CD14-positive monocyte (primary cell): ENCODE data around the gene UBAC1. TPM values are rescaled to one million over a fixed set of nuclear protein-coding genes. Genes with fewer than 3 reads are reported as not detected.
"Not testable (repeated sequence)": the region's sequence is repeated elsewhere in the genome, so short reads cannot be mapped to it uniquely, and the experiment has no call there.

ENCODE experiments used
- DNase-seq, 3 donors: peaks; one replicate each; pipeline ENCODE4 v3.0.0-alpha.2; 2011 to 2022
- H2AFZ ChIP-seq: 2 replicates; pipeline ENCODE4 v1.6.0; 2012; ENCODE audit warnings: mild to moderate bottlenecking, low read depth, low read length, inconsistent platforms; ENCODE audit not compliant: insufficient read depth, poor library complexity, severe bottlenecking
- H3K27ac ChIP-seq, 2 donors: 1 replicate in 1 of 2; 2 replicates in 1 of 2; pipeline ENCODE4 v1.5.1; 2012 to 2013; ENCODE audit warnings: low read length in 2 of 2, control low read depth in 1 of 2, inconsistent platforms in 1 of 2, low read depth in 1 of 2, mild to moderate bottlenecking in 1 of 2
- H3K27me3 ChIP-seq, 2 donors: one replicate each; pipeline versions ENCODE4 v1.6.0 to v1.6.1; 2011 to 2013; ENCODE audit warnings: low read length in 2 of 2; ENCODE audit not compliant: control insufficient read depth in 2 of 2, insufficient read depth in 2 of 2
- H3K36me3 ChIP-seq, 2 donors: replicated peaks in 1 of 2; 1 replicate in 1 of 2; 2 replicates in 1 of 2; pipeline versions ENCODE4 v1.5.1 to v1.6.1; 2012 to 2013; ENCODE audit warnings: low read length in 2 of 2, control low read depth in 1 of 2, inconsistent platforms in 1 of 2, mild to moderate bottlenecking in 1 of 2; ENCODE audit not compliant: insufficient read depth in 2 of 2, control insufficient read depth in 1 of 2
- H3K4me1 ChIP-seq, 2 donors: 1 replicate in 1 of 2; 2 replicates in 1 of 2; pipeline versions ENCODE4 v1.5.1 to v1.6.1; 2012 to 2013; ENCODE audit warnings: low read length in 2 of 2, control low read depth in 1 of 2, inconsistent platforms in 1 of 2, mild to moderate bottlenecking in 1 of 2, moderate library complexity in 1 of 2; ENCODE audit not compliant: insufficient read depth in 2 of 2, control insufficient read depth in 1 of 2
- H3K4me2 ChIP-seq: replicated peaks from 2 replicates; pipeline ENCODE3; 2012; ENCODE audit warnings: low read length, moderate library complexity, mild to moderate bottlenecking; ENCODE audit not compliant: poor library complexity, severe bottlenecking; ENCODE audit errors: extremely low read depth
- H3K4me3 ChIP-seq, 3 experiments: fragments of 200-600 bp in 1 of 3; sonication (generic) in 1 of 3; replicated peaks in 1 of 3; 1 replicate in 2 of 3; 2 replicates in 1 of 3; pipeline ENCODE4 v1.5.1; 2011 to 2013; ENCODE audit warnings: low read length in 3 of 3, mild to moderate bottlenecking in 3 of 3, control low read depth in 2 of 3, low read depth in 2 of 3, inconsistent platforms in 1 of 3, moderate library complexity in 1 of 3
- H3K79me2 ChIP-seq: 2 replicates; pipeline ENCODE4 v1.6.0; 2012; ENCODE audit warnings: mild to moderate bottlenecking, control low read depth, inconsistent platforms, low read length, moderate library complexity; ENCODE audit not compliant: insufficient read depth
- H3K9ac ChIP-seq: 2 replicates; pipeline ENCODE4 v1.6.0; 2017; ENCODE audit warnings: low read length, mild to moderate bottlenecking; ENCODE audit not compliant: insufficient read depth, poor library complexity, severe bottlenecking
- H3K9me3 ChIP-seq, 2 donors: replicated peaks in 1 of 2; 1 replicate in 1 of 2; 2 replicates in 1 of 2; pipeline versions ENCODE4 v1.5.1 to v1.6.1; 2012 to 2013; ENCODE audit warnings: low read length in 2 of 2, control low read depth in 1 of 2; ENCODE audit not compliant: control insufficient read depth in 1 of 2, insufficient read depth in 1 of 2
- H4K20me1 ChIP-seq: 2 replicates; pipeline ENCODE4 v1.6.0; 2012; ENCODE audit warnings: mild to moderate bottlenecking, low read length, control low read depth, moderate library complexity; ENCODE audit not compliant: insufficient read depth
- H3K27ac Mint-ChIP-seq, 7 donors: one replicate each; pipeline ENCODE4 v1.8.0; 2020; ENCODE audit warnings: mild to moderate bottlenecking in 7 of 7, mixed read lengths in 7 of 7, moderate library complexity in 6 of 7, inconsistent platforms in 2 of 7
- H3K27me3 Mint-ChIP-seq, 3 donors: one replicate each; pipeline ENCODE4 v1.8.0; 2021 to 2022; ENCODE audit warnings: low read depth in 3 of 3, mild to moderate bottlenecking in 3 of 3, mixed read lengths in 3 of 3, moderate library complexity in 3 of 3, inconsistent platforms in 1 of 3
- H3K36me3 Mint-ChIP-seq, 2 donors: one replicate each; pipeline ENCODE4 v1.8.0; 2020; ENCODE audit warnings: mixed read lengths in 2 of 2, inconsistent platforms in 1 of 2, mild to moderate bottlenecking in 1 of 2
- H3K4me1 Mint-ChIP-seq: one replicate; pipeline ENCODE4 v1.8.0; 2020; ENCODE audit warnings: mild to moderate bottlenecking, mixed read lengths
- H3K4me3 Mint-ChIP-seq, 2 donors: one replicate each; pipeline ENCODE4 v1.8.0; 2020; ENCODE audit warnings: mild to moderate bottlenecking in 2 of 2, mixed read lengths in 2 of 2, moderate library complexity in 1 of 2
- H3K9me3 Mint-ChIP-seq, 7 donors: one replicate each; pipeline ENCODE4 v1.8.0; 2020 to 2022; ENCODE audit warnings: mixed read lengths in 7 of 7, mild to moderate bottlenecking in 6 of 7, moderate library complexity in 6 of 7, inconsistent platforms in 2 of 7
- CTCF ChIP-seq: fragments of 200-600 bp; IDR thresholded peaks from one replicate; pipeline ENCODE4 v1.8.0; 2022; ENCODE audit warnings: antibody characterized with exemption, mild to moderate bottlenecking
- WGBS: methylation state at CpG from one replicate; pipeline ENCODE4 v1.1.5; 2013; ENCODE audit warnings: missing lambda C conversion rate; ENCODE audit not compliant: insufficient coverage; 5-methylcytosine and 5-hydroxymethylcytosine counted together
- intact Hi-C, 2 donors: fragments of 100-400 bp; cut with micrococcal nuclease; formaldehyde crosslinking; loops; one replicate each; pipeline versions ENCODE4 v1.15.0 to v1.15.1; 2023
- polyA plus RNA-seq, 3 donors: library from polyadenylated mRNA; depleted of rRNA in 1 of 3; unstranded in 2 of 3; stranded (reverse) in 1 of 3; fragments of 300-500 nt in 2 of 3; fragments of >200 nt in 1 of 3; fragmentation: Illumina TruSeq in 2 of 3; gene quantifications; 1 replicate in 2 of 3; 2 replicates in 1 of 3; pipeline ENCODE4 v1.2.3, GENCODE V29; 2012 to 2021

Gene UBAC1
- polyA plus RNA-seq, 3 donors, result 35.8 to 63.1 (median 52.5) TPM

GRCh38 chr9:135968601-135969000 is 7.4 kb upstream of the UBAC1 start:
- peak overlapping the region; percentile 5 for H3K9ac ChIP-seq

GRCh38 chr9:135968083-135968476 is 6.9 kb upstream of the UBAC1 start:
- intact Hi-C loops, result loop anchor here (5.0 to 10.0 kb wide), 3 partner anchors 77 to 103 kb away; no protein-coding TSS in a partner anchor
- no peak overlapping the region for H3K4me3 Mint-ChIP-seq

More at GRCh38 chr9:135968601-135969000, 7.4 kb upstream of the UBAC1 start:
- DNase-seq, result no peak
- Histone ChIP-seq H3K4me2 (peak overlapping the region; percentile 37), H3K9me3 (no peaks in the 10 kb centered on the region), H3K36me3 (no peaks in the 10 kb centered on the region), H2AFZ (no peak overlapping the region), H3K27ac (peak overlapping the region in 1 of 2 donors; percentile 69), H3K79me2 (no peaks in the 10 kb centered on the region), H4K20me1 (no peaks in the 10 kb centered on the region), H3K4me1 (peaks cover 37 to 42% of the 10 kb centered on the region in 2 donors), H3K27me3 (no peaks in the 10 kb centered on the region), H3K4me3 (peak overlapping the region in 1 of 3 experiments; percentile 31)
- Mint-ChIP-seq H3K4me1 (peaks cover 42% of the 10 kb centered on the region), H3K27me3 (peaks cover 1 to 5% (median 3%) of the 10 kb centered on the region in 3 donors), H3K9me3 (no peaks in the 10 kb centered on the region), H3K4me3 (peak overlapping the region in 1 of 2 donors; percentile 62), H3K36me3 (no peaks in the 10 kb centered on the region), H3K27ac (peak overlapping the region; percentile 78 to 93 (median 89))
- no peak for TF ChIP-seq CTCF
- intact Hi-C loops, result loop anchor here (5.0 to 10.0 kb wide), 3 partner anchors 76 to 104 kb away; no protein-coding TSS in a partner anchor
- 31% methylated on average over 7 of the region's 7 CpGs for WGBS

GRCh38 chr9:135966916-135967260 is 5.7 kb upstream of the UBAC1 start:
- 22% methylated on average over 12 of the region's 16 CpGs for WGBS
- H3K36me3 ChIP-seq, H3K27ac Mint-ChIP-seq, H3K4me2 ChIP-seq, H3K36me3 Mint-ChIP-seq, H3K27ac ChIP-seq, H3K9me3 ChIP-seq, H3K9me3 Mint-ChIP-seq, H3K4me3 Mint-ChIP-seq, H3K4me3 ChIP-seq, H3K27me3 ChIP-seq, H2AFZ ChIP-seq, DNase-seq, H3K79me2 ChIP-seq, H3K9ac ChIP-seq, H3K27me3 Mint-ChIP-seq, H4K20me1 ChIP-seq: not testable (repeated sequence)
- intact Hi-C loops, result loop anchor here (2.0 to 10.0 kb wide), 5 partner anchors 56 to 156 kb away; no protein-coding TSS in a partner anchor
- peaks cover 45 to 47% of the 10 kb centered on the region in 2 donors for H3K4me1 ChIP-seq
- peaks cover 50% of the 10 kb centered on the region for H3K4me1 Mint-ChIP-seq

More at GRCh38 chr9:135968083-135968476, 6.9 kb upstream of the UBAC1 start:
- H3K9me3 ChIP-seq, result no peaks in the 10 kb centered on the region
- H3K4me3 ChIP-seq, result no peak overlapping the region
- peak overlapping the region; percentile 50 for H3K4me2 ChIP-seq
- peaks cover 41% of the 10 kb centered on the region for H3K4me1 Mint-ChIP-seq
- no peaks in the 10 kb centered on the region for H3K27me3 ChIP-seq
- no peak overlapping the region for H2AFZ ChIP-seq
- H3K36me3 Mint-ChIP-seq, result no peaks in the 10 kb centered on the region
- H3K9ac ChIP-seq, result no peak overlapping the region
- peak overlapping the region in 6 of 7 donors; percentile 48 to 93 (median 83) for H3K27ac Mint-ChIP-seq
- WGBS, result 44% methylated on average over 5 of the region's 5 CpGs
- no peaks in the 10 kb centered on the region for H4K20me1 ChIP-seq
- H3K9me3 Mint-ChIP-seq, result no peaks in the 10 kb centered on the region
- no peak for DNase-seq
- no peaks in the 10 kb centered on the region for H3K36me3 ChIP-seq
- H3K79me2 ChIP-seq, result no peaks in the 10 kb centered on the region
- TF ChIP-seq CTCF, result no peak
- peaks cover 1 to 5% (median 3%) of the 10 kb centered on the region in 3 donors for H3K27me3 Mint-ChIP-seq
- H3K4me1 ChIP-seq, result peaks cover 36 to 42% of the 10 kb centered on the region in 2 donors
- no peak overlapping the region for H3K27ac ChIP-seq
